HUDEP-2 (cell line): ENCODE results near the gene BCLAF1.

Source experiments
- DNase-seq, 76 experiments: peaks; one replicate each; lab custom pipeline; 2025; ENCODE audit not compliant: unreplicated experiment in 76 of 76; lab: John Stamatoyannopoulos, UW

Gene BCLAF1

DNA sequence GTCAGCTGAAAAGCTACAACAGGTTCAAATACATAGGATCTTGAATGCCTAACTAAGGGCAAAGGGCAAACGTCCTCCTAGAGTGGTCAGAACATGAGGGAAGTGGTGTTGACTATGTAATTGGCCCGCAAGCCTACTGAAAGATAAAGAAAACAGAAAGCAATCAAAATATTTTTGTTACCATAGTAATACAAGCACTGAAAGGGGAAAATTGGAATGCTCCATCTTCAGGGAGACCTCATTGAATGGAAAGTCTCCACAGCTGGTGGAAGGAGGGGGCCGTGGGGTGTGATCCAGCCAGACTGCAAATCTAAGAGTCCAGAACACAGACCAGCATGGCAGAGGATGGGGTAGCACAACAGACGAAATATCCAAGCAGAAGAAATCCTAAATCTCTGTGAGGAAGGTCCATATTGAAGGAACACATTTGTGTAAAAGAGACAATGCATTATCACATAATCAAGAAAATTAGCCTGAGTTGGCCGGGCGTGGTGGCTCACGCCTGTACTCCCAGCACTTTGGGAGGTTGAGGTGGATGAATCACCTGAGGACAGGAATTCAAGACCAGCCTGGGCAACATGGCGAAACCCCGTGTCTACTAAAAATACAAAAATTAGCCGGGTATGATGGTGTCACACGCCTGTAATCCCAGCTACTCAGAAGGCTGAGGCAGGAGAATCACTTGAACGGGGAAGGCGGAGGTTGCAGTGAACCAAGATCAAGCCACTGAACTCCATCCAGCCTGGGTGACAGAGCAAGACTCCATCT, 79.1 kb downstream of the BCLAF1 start:
- no peak for DNase-seq

DNA sequence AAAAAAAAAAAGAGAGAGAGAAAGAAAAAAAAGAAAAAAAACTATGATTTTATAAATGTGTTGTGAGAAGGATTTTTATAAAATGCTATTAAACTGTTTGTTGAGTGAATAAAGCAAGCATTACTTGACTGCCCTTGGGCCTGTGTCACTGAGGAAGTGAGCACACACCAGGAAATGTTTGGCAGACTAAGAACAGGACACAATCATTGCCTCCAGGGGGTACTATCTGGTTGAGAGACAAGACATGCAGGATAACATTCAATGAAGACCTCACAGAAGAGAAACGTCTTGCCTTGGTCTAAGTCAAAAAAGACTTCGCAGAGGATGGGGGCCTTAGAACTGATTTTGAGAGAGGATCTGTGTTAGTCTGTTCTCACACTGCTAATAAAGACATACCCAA, 80.2 kb downstream of the BCLAF1 start:
- peak in 1 of 76 experiments; percentile 25 for DNase-seq

DNA sequence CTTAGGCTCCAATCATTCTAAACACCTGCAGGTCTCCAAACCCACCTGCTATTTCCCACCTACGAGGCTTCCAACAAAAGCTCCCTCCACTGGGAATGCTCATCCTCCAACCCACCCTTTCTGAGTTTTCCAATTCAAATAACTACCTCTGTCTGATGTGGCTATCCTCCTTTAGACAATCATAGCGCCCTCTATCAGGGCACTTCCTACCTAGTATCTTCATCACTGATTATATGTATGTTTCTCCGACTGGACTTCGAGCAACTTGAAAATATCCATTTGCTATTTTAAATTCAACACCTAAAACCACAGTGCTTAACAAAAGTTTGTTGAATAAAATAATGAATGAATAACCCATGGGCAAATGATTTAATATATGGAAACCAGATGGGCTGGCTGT, 80.9 kb downstream of the BCLAF1 start:
- no peak for DNase-seq
